ENCODE results near the gene GUCY1A2.

GUCY1A2 gene

GRCh38 chr11:106983991-106984390 lies 34.3 kb downstream of the GUCY1A2 start:
- H3K27ac ChIP-seq: no peak overlapping the region
- no peak for TF ChIP-seq CTCF (conservative IDR thresholded peaks at IDR 0.05)

- H3K27ac ChIP-seq: no peak overlapping the region
- TF ChIP-seq CTCF (conservative IDR thresholded peaks at IDR 0.05): no peak
Measured at GRCh38 chr11:106983261-106983660, 35.0 kb downstream of the GUCY1A2 start.

GRCh38 chr11:106974831-106975230 lies 43.4 kb downstream of the GUCY1A2 start:
- no peak overlapping the region for H3K27ac ChIP-seq
- no peak for TF ChIP-seq CTCF (conservative IDR thresholded peaks at IDR 0.05)

- H3K27ac ChIP-seq: no peak overlapping the region
- TF ChIP-seq CTCF (conservative IDR thresholded peaks at IDR 0.05): no peak
Measured at GRCh38 chr11:106971864-106972263, 46.4 kb downstream of the GUCY1A2 start.

- TF ChIP-seq CTCF (conservative IDR thresholded peaks at IDR 0.05): no peak
- no peak overlapping the region for H3K27ac ChIP-seq
Measured at GRCh38 chr11:106969644-106970355, 48.5 kb downstream of the GUCY1A2 start.

- no peak overlapping the region for H3K27ac ChIP-seq
- TF ChIP-seq CTCF (conservative IDR thresholded peaks at IDR 0.05): no peak
Measured at GRCh38 chr11:106962995-106963394, 55.3 kb downstream of the GUCY1A2 start.

GRCh38 chr11:106961518-106961917 lies 56.8 kb downstream of the GUCY1A2 start:
- H3K27ac ChIP-seq: peak overlapping the region; percentile 45
- no peak for TF ChIP-seq CTCF (conservative IDR thresholded peaks at IDR 0.05)
